ENCODE measurements around the gene C1orf167. TPM values are rescaled to one million over a fixed set of nuclear protein-coding genes. Genes with fewer than 3 reads are reported as not detected.

C1orf167 gene
- total RNA-seq, 4 donors from 2014 or later, result 0.72 to 2.0 TPM; not detected in 2

GRCh38 chr1:11778844-11779623 is 17.0 kb downstream of the C1orf167 start:
- DNase-seq (ENCODE audit: low spot score) (no peak), ATAC-seq (ENCODE audit: low FRiP score) (no peak)
- TF ChIP-seq CTCF (IDR thresholded peaks at IDR 0.05), result no peak

- DNase-seq (ENCODE audit: low spot score), result no peak
- TF ChIP-seq CTCF (IDR thresholded peaks at IDR 0.05), result no peak
- ATAC-seq (ENCODE audit: low FRiP score), result no peak
These were observed 17.9 kb downstream of the C1orf167 start for GRCh38 chr1:11779715-11780379.

- TF ChIP-seq CTCF (IDR thresholded peaks at IDR 0.05), result no peak
- ATAC-seq (ENCODE audit: low FRiP score), result no peak
- DNase-seq (ENCODE audit: low spot score), result no peak
These were observed 18.6 kb downstream of the C1orf167 start for GRCh38 chr1:11780380-11781147.

GRCh38 chr1:11781297-11781696 is 19.3 kb downstream of the C1orf167 start:
- ATAC-seq (ENCODE audit: low FRiP score), result no peak
- no peak for TF ChIP-seq CTCF (IDR thresholded peaks at IDR 0.05)

GRCh38 chr1:11782127-11782708 is 20.2 kb downstream of the C1orf167 start:
- ATAC-seq (ENCODE audit: low FRiP score) (no peak), DNase-seq (ENCODE audit: low spot score) (no peak)
- TF ChIP-seq CTCF (IDR thresholded peaks at IDR 0.05), result no peak

More at GRCh38 chr1:11781297-11781696, 19.3 kb downstream of the C1orf167 start:
- DNase-seq (ENCODE audit: low spot score), result no peak

GRCh38 chr1:11783556-11783955 is 21.6 kb downstream of the C1orf167 start:
- no peak for ATAC-seq (ENCODE audit: low FRiP score)
- TF ChIP-seq CTCF (IDR thresholded peaks at IDR 0.05), result no peak
- DNase-seq (ENCODE audit: low spot score), result no peak

Measured in omental fat pad (tissue), 4 donors.